Gastroesophageal sphincter (tissue), 4 donors: Measurements from ENCODE around the gene CD248. TPM values are rescaled to one million over a fixed set of nuclear protein-coding genes. Genes with fewer than 3 reads are reported as not detected.
A peak's percentile ranks its signal among the peaks of the same experiment; 100 is the strongest.
"Not testable (repeated sequence)": the region's sequence is repeated elsewhere in the genome, so short reads cannot be mapped to it uniquely, and the experiment has no call there.

Experiments used
- ATAC-seq: fragments of 150-250 bp; one replicate; pipeline ENCODE4 v1.9.1; 2016; ENCODE audit warnings: mild to moderate bottlenecking, moderate library complexity
- H3K27ac ChIP-seq, 4 donors: fragments of 200-600 bp; sonication (generic) in 3 of 4; 1 replicate in 3 of 4; 2 replicates in 1 of 4; pipeline ENCODE4 v1.5.1; 2016 to 2019
- H3K27me3 ChIP-seq: fragments of 200-600 bp; sonication (generic); one replicate; pipeline ENCODE4 v1.5.1; 2019
- H3K36me3 ChIP-seq, 2 donors: fragments of 200-600 bp; sonication (generic); one replicate each; pipeline ENCODE4 v1.5.1; 2019; ENCODE audit warnings: control low read depth in 1 of 2
- H3K4me1 ChIP-seq, 3 donors: fragments of 200-600 bp; sonication (generic); 1 replicate in 2 of 3; 2 replicates in 1 of 3; pipeline ENCODE4 v1.5.1; 2016 to 2019; ENCODE audit warnings: control low read depth in 2 of 3
- H3K4me3 ChIP-seq, 2 donors: fragments of 200-600 bp; sonication (generic); one replicate each; pipeline ENCODE4 v1.5.1; 2019; ENCODE audit warnings: mild to moderate bottlenecking in 1 of 2, moderate library complexity in 1 of 2
- H3K9me3 ChIP-seq, 3 donors: fragments of 200-600 bp; sonication (generic); one replicate each; pipeline ENCODE4 v1.5.1; 2017 to 2019; ENCODE audit warnings: control low read depth in 2 of 3
- CTCF ChIP-seq, 4 experiments: fragments of 200-600 bp in 2 of 4; fragments of 450-650 bp in 2 of 4; sonication (generic) in 1 of 4; IDR thresholded peaks; one replicate each; pipeline ENCODE4 v1.5.1; 2017 to 2019; ENCODE audit warnings: antibody characterized with exemption in 4 of 4, mild to moderate bottlenecking in 2 of 4, moderate library complexity in 2 of 4
- EP300 ChIP-seq: sonication (generic); formaldehyde crosslinking; IDR thresholded peaks from one replicate; pipeline ENCODE4 v1.6.1; 2017; ENCODE audit warnings: antibody characterized with exemption, mild to moderate bottlenecking
- POLR2A ChIP-seq, 2 donors: fragments of 450-650 bp; IDR thresholded peaks; one replicate each; pipeline ENCODE4 v1.6.1; 2017; ENCODE audit warnings: antibody characterized with exemption in 2 of 2, mild to moderate bottlenecking in 2 of 2, moderate library complexity in 1 of 2
- POLR2AphosphoS5 ChIP-seq: sonication (generic); formaldehyde crosslinking; IDR thresholded peaks from one replicate; pipeline ENCODE4 v1.6.1; 2017; ENCODE audit warnings: antibody characterized with exemption
- WGBS, 2 donors: methylation state at CpG; one replicate each; pipeline ENCODE4 v1.1.5; 2018; ENCODE audit warnings: low coverage in 1 of 2; 5-methylcytosine and 5-hydroxymethylcytosine counted together
- total RNA-seq, 4 donors: library from RNA; depleted of rRNA; stranded (reverse); fragments of >200 nt; gene quantifications; one replicate each; pipeline ENCODE4 v1.1.0, GENCODE V29; 2016

CD248 gene
- total RNA-seq, 4 donors from 2014 or later, result 23.1 to 68.2 (median 27.0) TPM

GRCh38 chr11:66359662-66360087 lies 42.8 kb upstream of the CD248 start:
- Histone ChIP-seq H3K27ac (no peak overlapping the region), H3K36me3 (no peaks in the 10 kb centered on the region), H3K4me1 (no peaks in the 10 kb centered on the region), H3K27me3 (no peaks in the 10 kb centered on the region), H3K9me3 (no peaks in the 10 kb centered on the region), H3K4me3 (no peak overlapping the region)
- no peak for TF ChIP-seq EP300
- no peak for TF ChIP-seq POLR2A (IDR thresholded peaks at IDR 0.05)
- TF ChIP-seq CTCF (IDR thresholded peaks at IDR 0.05), result no peak
- TF ChIP-seq POLR2AphosphoS5, result no peak
- WGBS, 2 donors, result 40% methylated on average over 3 of the region's 3 CpGs; no CpG with 5 or more reads in 1 of the 2 donors
- no peak for ATAC-seq

GRCh38 chr11:66350560-66351235 lies 33.9 kb upstream of the CD248 start:
- H3K36me3 ChIP-seq, H3K4me3 ChIP-seq, H3K27ac ChIP-seq, H3K27me3 ChIP-seq, H3K9me3 ChIP-seq, ATAC-seq: not testable (repeated sequence)
- H3K4me1 ChIP-seq, result peaks cover 0 to 25% (median 13%) of the 10 kb centered on the region in 3 donors
- WGBS, 2 donors, result 91 to 100% methylated on average over 3 to 7 of the region's 8 CpGs

- Histone ChIP-seq H3K9me3 (no peaks in the 10 kb centered on the region), H3K4me3 (no peak overlapping the region), H3K27me3 (no peaks in the 10 kb centered on the region), H3K36me3 (peaks cover 0 to 4% of the 10 kb centered on the region in 2 donors), H3K4me1 (peaks cover 0 to 39% (median 21%) of the 10 kb centered on the region in 3 donors), H3K27ac (no peak overlapping the region)
- ATAC-seq, result no peak
- 58% methylated on average over 2 of the region's 2 CpGs; no CpG with 5 or more reads in 1 of the 2 donors for WGBS, 2 donors
- TF ChIP-seq EP300 (no peak), CTCF (IDR thresholded peaks at IDR 0.05) (no peak), POLR2A (IDR thresholded peaks at IDR 0.05) (no peak), POLR2AphosphoS5 (no peak)
Observed at GRCh38 chr11:66349084-66349386, 32.2 kb upstream of the CD248 start.

GRCh38 chr11:66347425-66348276 lies 30.8 kb upstream of the CD248 start, which contains the start of gene B4GAT1:
TSS of gene B4GAT1 (minus strand) at chr11:66347629. CDS start at chr11:66347545, 84 bp downstream.
- ATAC-seq, result peak; percentile 82
- WGBS, 2 donors, result 0% methylated on average over 12 of the region's 101 CpGs; no CpG with 5 or more reads in 1 of the 2 donors
- H3K27me3 ChIP-seq, result no peaks in the 10 kb centered on the region
- H3K27ac ChIP-seq, result peak within 1 kb of the TSS; percentile 81 to 96 (median 90)
- H3K4me3 ChIP-seq, result peak within 1 kb of the TSS; percentile 66 to 97
- no peaks in the 10 kb centered on the region for H3K36me3 ChIP-seq
- peaks cover 0 to 53% (median 28%) of the 10 kb centered on the region in 3 donors for H3K4me1 ChIP-seq
- no peaks in the 10 kb centered on the region for H3K9me3 ChIP-seq
- TF ChIP-seq POLR2A (IDR thresholded peaks at IDR 0.05), result peak; percentile 33 to 43
- no peak for TF ChIP-seq EP300
- peak; percentile 35 for TF ChIP-seq POLR2AphosphoS5

GRCh38 chr11:66346476-66347424 lies 29.9 kb upstream of the CD248 start:
- no peaks in the 10 kb centered on the region for H3K9me3 ChIP-seq
- TF ChIP-seq POLR2A (IDR thresholded peaks at IDR 0.05) (no peak), EP300 (no peak), POLR2AphosphoS5 (no peak), CTCF (IDR thresholded peaks at IDR 0.05) (peak in 1 of 4 experiments; percentile 1)
- H3K4me1 ChIP-seq, result peaks cover 0 to 53% (median 28%) of the 10 kb centered on the region in 3 donors
- H3K27me3 ChIP-seq, result no peaks in the 10 kb centered on the region
- peak overlapping the region; percentile 51 to 96 (median 90) for H3K27ac ChIP-seq
- H3K36me3 ChIP-seq, result peaks cover 0 to 7% of the 10 kb centered on the region in 2 donors
- WGBS, 2 donors, result 88% methylated on average over 5 of the region's 68 CpGs; no CpG with 5 or more reads in 1 of the 2 donors
- no peak for ATAC-seq
- peak overlapping the region; percentile 66 to 97 for H3K4me3 ChIP-seq
